CD4-positive, alpha-beta T cell (primary cell): ENCODE data around the gene ACADVL. TPM values are rescaled to one million over a fixed set of nuclear protein-coding genes. Genes with fewer than 3 reads are reported as not detected.

Experiments used
- ATAC-seq: fragments of 200-7000 bp; cut with Tn5 transposase; one replicate; pipeline ENCODE4 v1.10.0; 2022; ENCODE audit warnings: mild to moderate bottlenecking; ENCODE audit not compliant: poor library complexity
- CTCF ChIA-PET: fragments of 350-600 bp; sonication (Branson Sonifier 250); formaldehyde crosslinking; loops from one replicate; lab custom pipeline; 2021; ENCODE audit warnings: antibody characterized with exemption, inconsistent platforms; lab: Charles Lee
- POLR2A ChIA-PET: fragments of 350-600 bp; sonication (Branson Sonifier 250); formaldehyde crosslinking; loops from one replicate; lab custom pipeline; 2021; ENCODE audit warnings: antibody characterized with exemption, inconsistent platforms; lab: Charles Lee
- DNase-seq, 14 experiments: peaks; one replicate each; pipeline ENCODE4 v3.0.0-alpha.2; 2013 to 2020; ENCODE audit warnings: mixed read lengths in 2 of 14
- H3K27ac ChIP-seq, 2 donors: one replicate each; pipeline versions ENCODE4 v1.5.1 to v1.7.0; 2013; ENCODE audit warnings: low read length in 2 of 2, low read depth in 1 of 2, mild to moderate bottlenecking in 1 of 2
- H3K27me3 ChIP-seq, 2 experiments: 1 replicate in 1 of 2; 2 replicates in 1 of 2; pipeline versions ENCODE4 v1.6.1 to v1.7.0; 2013; ENCODE audit warnings: low read length in 2 of 2, control low read depth in 1 of 2, mild to moderate bottlenecking in 1 of 2, moderate library complexity in 1 of 2; ENCODE audit not compliant: insufficient read depth in 2 of 2, control insufficient read depth in 1 of 2
- H3K36me3 ChIP-seq: one replicate; pipeline ENCODE4 v1.6.1; 2013; ENCODE audit warnings: low read length, control low read depth; ENCODE audit not compliant: insufficient read depth
- H3K4me1 ChIP-seq: one replicate; pipeline ENCODE4 v1.6.1; 2013; ENCODE audit warnings: low read length, control low read depth; ENCODE audit not compliant: insufficient read depth
- H3K4me3 ChIP-seq: one replicate; pipeline ENCODE4 v1.5.1; 2013; ENCODE audit warnings: mild to moderate bottlenecking, low read length, moderate library complexity
- H3K9me3 ChIP-seq, 2 experiments: 1 replicate in 1 of 2; 2 replicates in 1 of 2; pipeline versions ENCODE4 v1.6.1 to v1.7.0; 2013; ENCODE audit warnings: low read length in 2 of 2, mild to moderate bottlenecking in 2 of 2, control low read depth in 1 of 2, moderate library complexity in 1 of 2; ENCODE audit not compliant: control insufficient read depth in 1 of 2, insufficient read depth in 1 of 2
- H3K27ac Mint-ChIP-seq: one replicate; pipeline ENCODE4 v1.8.0; 2020; ENCODE audit warnings: mixed read lengths
- H3K27me3 Mint-ChIP-seq: one replicate; pipeline ENCODE4 v1.8.0; 2021; ENCODE audit warnings: mixed read lengths
- H3K36me3 Mint-ChIP-seq: one replicate; pipeline ENCODE4 v1.8.0; 2021; ENCODE audit warnings: low read depth, mixed read lengths
- H3K4me1 Mint-ChIP-seq: one replicate; pipeline ENCODE4 v1.8.0; 2021; ENCODE audit warnings: low read depth, mixed read lengths
- H3K4me3 Mint-ChIP-seq: one replicate; pipeline ENCODE4 v1.8.0; 2020; ENCODE audit warnings: mild to moderate bottlenecking, mixed read lengths
- H3K9me3 Mint-ChIP-seq: one replicate; pipeline ENCODE4 v1.8.0; 2020; ENCODE audit warnings: mixed read lengths
- intact Hi-C, 2 experiments: fragments of 100-400 bp; cut with DNase I in 1 of 2; cut with micrococcal nuclease in 1 of 2; formaldehyde crosslinking; loops; one replicate each; pipeline versions ENCODE4 v1.15.1 to v1.9.0; 2023 to 2025; cut with DNase I, micrococcal nuclease
- total RNA-seq, 174 experiments: library from RNA in 2 of 174; stranded (reverse) in 2 of 174; gene quantifications; one replicate each; pipeline ENCODE4 v1.2.3 and lab custom pipeline; 2021 to 2026
- TF ChIP-seq, protein P1 (sequence below): fragments of 200-600 bp; IDR thresholded peaks from one replicate; pipeline ENCODE4 v1.8.0; 2022; ENCODE audit warnings: antibody characterized with exemption, mild to moderate bottlenecking

ACADVL gene
- total RNA-seq, 2 experiments from 2014 or later = 237 to 257 TPM

DNA sequence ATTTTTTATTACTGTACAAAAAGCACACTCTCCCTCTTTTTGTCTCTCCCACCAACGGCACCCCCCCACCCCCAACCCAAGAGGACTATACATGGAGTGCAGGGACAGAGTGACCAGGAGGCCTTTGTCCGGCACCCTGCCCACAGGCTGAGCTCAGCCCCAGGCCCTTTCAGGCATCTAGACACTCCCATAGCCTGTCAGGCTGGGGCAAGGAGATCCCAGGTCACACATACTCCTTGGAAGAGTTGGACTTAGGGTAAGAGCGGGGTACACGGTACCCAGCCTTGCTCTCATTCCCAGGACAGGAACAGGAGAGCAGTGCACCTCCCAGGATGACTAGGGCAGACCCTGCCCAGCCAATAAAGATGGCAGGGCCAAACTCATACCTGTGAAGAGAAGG lies 40.4 kb downstream of the ACADVL start:
- H3K9me3 Mint-ChIP-seq = no peaks in the 10 kb centered on the region
- peak overlapping the region; percentile 55 for H3K27ac Mint-ChIP-seq
- peak in 1 of 14 experiments; percentile 21 for DNase-seq
- Histone ChIP-seq H3K36me3 (peaks cover 30% of the 10 kb centered on the region), H3K4me3 (no peak overlapping the region), H3K27me3 (peaks cover 12 to 13% of the 10 kb centered on the region in 2 experiments), H3K4me1 (peaks cover 35% of the 10 kb centered on the region), H3K9me3 (peaks cover 0 to 7% of the 10 kb centered on the region in 2 experiments), H3K27ac (no peak overlapping the region)
- ChIA-PET POLR2A (no interaction called here), CTCF (no interaction called here)
- no peak for ATAC-seq
- peaks cover 10% of the 10 kb centered on the region for H3K27me3 Mint-ChIP-seq
- H3K4me1 Mint-ChIP-seq = peaks cover 28% of the 10 kb centered on the region
- TF ChIP-seq, protein P1, sequence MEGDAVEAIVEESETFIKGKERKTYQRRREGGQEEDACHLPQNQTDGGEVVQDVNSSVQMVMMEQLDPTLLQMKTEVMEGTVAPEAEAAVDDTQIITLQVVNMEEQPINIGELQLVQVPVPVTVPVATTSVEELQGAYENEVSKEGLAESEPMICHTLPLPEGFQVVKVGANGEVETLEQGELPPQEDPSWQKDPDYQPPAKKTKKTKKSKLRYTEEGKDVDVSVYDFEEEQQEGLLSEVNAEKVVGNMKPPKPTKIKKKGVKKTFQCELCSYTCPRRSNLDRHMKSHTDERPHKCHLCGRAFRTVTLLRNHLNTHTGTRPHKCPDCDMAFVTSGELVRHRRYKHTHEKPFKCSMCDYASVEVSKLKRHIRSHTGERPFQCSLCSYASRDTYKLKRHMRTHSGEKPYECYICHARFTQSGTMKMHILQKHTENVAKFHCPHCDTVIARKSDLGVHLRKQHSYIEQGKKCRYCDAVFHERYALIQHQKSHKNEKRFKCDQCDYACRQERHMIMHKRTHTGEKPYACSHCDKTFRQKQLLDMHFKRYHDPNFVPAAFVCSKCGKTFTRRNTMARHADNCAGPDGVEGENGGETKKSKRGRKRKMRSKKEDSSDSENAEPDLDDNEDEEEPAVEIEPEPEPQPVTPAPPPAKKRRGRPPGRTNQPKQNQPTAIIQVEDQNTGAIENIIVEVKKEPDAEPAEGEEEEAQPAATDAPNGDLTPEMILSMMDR = no peak
- peaks cover 34% of the 10 kb centered on the region for H3K36me3 Mint-ChIP-seq
- H3K4me3 Mint-ChIP-seq = peak overlapping the region; percentile 69
- intact Hi-C loops = no loop called here

DNA sequence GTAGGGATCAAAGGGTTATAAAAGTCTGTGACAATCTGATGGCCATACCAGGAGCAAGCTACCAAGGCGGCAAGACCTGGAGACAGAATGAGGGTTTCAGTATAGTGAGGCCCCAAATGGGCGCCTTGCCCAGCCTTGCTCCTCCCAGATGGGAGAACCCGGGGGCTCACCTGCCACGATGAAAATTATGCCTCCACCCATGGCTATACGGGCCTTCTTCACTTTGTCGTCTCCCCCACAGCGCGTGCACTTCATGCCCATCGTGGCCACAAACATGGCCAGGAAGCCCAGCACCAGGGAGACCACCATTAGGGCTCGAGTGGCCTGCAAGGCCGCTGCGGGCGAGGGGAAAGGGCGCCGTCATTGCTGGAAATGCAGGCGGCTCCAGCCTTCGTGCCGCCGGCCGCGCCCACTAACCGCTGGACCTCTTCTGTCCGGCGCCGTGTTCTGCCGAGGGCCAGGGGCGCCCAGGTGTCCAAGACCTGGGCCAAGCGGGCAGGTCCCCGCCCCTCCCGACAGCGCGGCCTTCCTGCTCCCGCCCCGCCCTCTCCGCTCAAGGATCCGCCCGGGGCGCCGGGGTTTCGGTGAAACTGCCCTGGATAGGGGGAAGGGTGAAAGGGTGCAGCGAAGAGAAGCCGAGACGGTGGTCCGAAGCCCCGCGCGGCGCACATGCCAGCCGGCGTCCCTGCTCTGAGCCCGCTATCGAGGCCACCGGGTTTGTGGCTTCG lies 41.1 kb downstream of the ACADVL start:
- intact Hi-C loops = no loop called here
- ChIA-PET POLR2A (interaction anchor here (1.1 kb wide), 2 partner anchors 21 to 76 kb away, joined by 4 to 5 read pairs; partner anchors contain the start of gene ACAP1), CTCF (no interaction called here)
- DNase-seq (peak in 9 of 14 experiments; percentile 21 to 54 (median 45)), ATAC-seq (peak; percentile 53)
- peaks cover 35% of the 10 kb centered on the region for H3K4me1 ChIP-seq
- peaks cover 10% of the 10 kb centered on the region for H3K27me3 Mint-ChIP-seq
- H3K36me3 Mint-ChIP-seq = peaks cover 31% of the 10 kb centered on the region
- H3K9me3 Mint-ChIP-seq = no peaks in the 10 kb centered on the region
- H3K9me3 ChIP-seq = peaks cover 0 to 7% of the 10 kb centered on the region in 2 experiments
- TF ChIP-seq, protein P1 = no peak
- H3K36me3 ChIP-seq = peaks cover 30% of the 10 kb centered on the region
- peak overlapping the region; percentile 69 for H3K4me3 Mint-ChIP-seq
- peak overlapping the region; percentile 50 for H3K4me3 ChIP-seq
- H3K4me1 Mint-ChIP-seq = peaks cover 28% of the 10 kb centered on the region
- peak overlapping the region in 1 of 2 donors; percentile 21 for H3K27ac ChIP-seq
- H3K27me3 ChIP-seq = peaks cover 12 to 13% of the 10 kb centered on the region in 2 experiments
- peak overlapping the region; percentile 55 for H3K27ac Mint-ChIP-seq

GRCh38 chr17:7261379-7262191 lies 41.8 kb downstream of the ACADVL start:
- H3K9me3 ChIP-seq = peaks cover 0 to 7% of the 10 kb centered on the region in 2 experiments
- ChIA-PET CTCF (no interaction called here), POLR2A (interaction anchor here (1.0 to 1.1 kb wide), 4 partner anchors 19 to 75 kb away, joined by 3 to 5 read pairs (median 4); partner anchors contain the start of genes ACAP1 and GABARAP)
- H3K36me3 ChIP-seq = peaks cover 25% of the 10 kb centered on the region
- Mint-ChIP-seq H3K4me1 (peaks cover 28% of the 10 kb centered on the region), H3K36me3 (peaks cover 23% of the 10 kb centered on the region), H3K27me3 (peaks cover 11% of the 10 kb centered on the region), H3K4me3 (peak overlapping the region; percentile 76), H3K27ac (peak overlapping the region; percentile 59), H3K9me3 (no peaks in the 10 kb centered on the region)
- ATAC-seq (peak; percentile 51), DNase-seq (peak in 6 of 14 experiments; percentile 14 to 59 (median 48))
- H3K27ac ChIP-seq = peak overlapping the region in 1 of 2 donors; percentile 21
- peaks cover 12 to 13% of the 10 kb centered on the region in 2 experiments for H3K27me3 ChIP-seq
- peak overlapping the region; percentile 50 for H3K4me3 ChIP-seq
- H3K4me1 ChIP-seq = peaks cover 35% of the 10 kb centered on the region
- intact Hi-C loops = no loop called here
- TF ChIP-seq, protein P1 = no peak
